Measurements from ENCODE around the gene TMEM178B.
"Not testable (repeated sequence)": the region's sequence is repeated elsewhere in the genome, so short reads cannot be mapped to it uniquely, and the experiment has no call there.

TMEM178B gene

DNA sequence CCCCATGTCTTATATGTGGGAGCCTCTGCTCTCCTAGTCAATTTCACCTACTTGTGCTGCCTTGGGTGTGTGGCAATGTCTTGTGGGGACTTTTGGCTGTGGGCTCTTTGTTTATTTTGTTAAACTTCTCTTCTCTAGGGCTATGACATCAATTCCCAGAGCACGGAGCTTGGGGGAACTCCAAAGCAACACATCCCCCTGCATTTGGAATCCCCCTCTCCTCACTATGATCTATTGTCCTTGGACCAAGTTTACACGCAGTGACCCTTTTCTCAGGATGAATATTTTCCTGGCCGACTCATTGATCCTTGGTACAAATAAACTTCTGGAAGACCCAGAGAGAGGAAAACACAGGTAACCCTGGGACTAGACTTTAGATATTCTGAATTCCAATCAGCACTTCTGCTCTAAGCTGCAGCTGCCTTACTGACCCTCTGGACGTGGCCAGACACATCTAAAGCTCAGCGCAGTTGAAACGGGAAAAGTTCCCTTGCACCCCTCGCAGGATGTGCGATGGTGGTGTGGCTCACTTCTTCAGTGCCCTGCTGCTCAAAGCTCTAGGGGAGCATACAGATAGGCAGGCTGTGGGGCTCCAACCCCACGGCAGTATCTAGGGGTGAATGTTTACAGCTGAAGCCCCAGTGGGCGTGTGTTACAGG, 110.8 kb downstream of the TMEM178B start:
- no peak for DNase-seq (ENCODE audit: low read depth in 3 of 3)

DNA sequence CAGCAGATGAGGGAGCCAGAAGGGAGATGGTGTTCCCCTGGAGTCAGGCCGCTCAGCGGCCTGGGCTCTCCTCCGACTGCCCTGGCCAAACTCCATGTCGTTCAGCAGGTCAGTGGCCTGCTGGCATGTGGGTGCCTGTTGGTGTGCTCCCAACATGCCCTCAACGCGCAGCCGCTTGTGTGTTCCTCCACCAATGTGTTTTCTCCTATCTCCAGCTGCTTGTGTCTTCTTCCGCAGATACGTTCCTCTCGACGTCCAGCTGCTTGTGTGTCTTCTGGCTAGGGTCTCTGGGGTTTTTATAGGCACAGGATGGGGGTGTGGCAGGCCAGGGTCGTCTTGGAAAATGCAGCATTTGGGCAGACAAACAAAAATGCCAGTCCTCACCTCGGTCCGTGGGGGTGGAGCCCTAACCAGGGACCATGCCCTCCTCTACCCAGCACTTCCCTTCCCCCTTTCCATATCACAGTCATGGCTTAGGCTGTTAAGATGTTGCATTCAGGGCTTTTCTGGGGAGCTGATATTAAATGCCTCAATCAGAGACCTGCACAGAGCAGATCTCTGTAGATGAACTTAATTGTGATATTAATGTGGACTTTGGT, 111.6 kb downstream of the TMEM178B start:
- DNase-seq (ENCODE audit: low read depth in 3 of 3) = no peak

DNA sequence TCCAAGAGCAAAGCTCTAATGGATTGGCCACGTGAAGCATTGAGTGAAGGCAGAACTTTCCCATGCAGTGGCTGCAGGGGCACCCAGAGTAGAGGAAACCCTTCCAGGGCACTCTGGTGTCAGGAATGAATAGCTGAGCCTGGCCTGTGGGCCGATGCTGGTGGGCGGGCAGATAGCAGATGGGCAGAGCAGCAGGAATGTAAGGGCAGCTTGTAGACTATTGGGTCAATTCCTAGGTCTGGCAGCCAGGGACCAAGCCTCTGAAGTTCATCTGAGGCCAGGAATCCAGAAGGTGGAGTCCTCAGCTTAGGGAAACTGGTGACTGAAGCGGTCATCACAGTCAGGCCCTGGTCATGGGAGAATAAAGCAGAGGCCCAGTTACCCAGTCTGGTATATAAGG, 115.4 kb downstream of the TMEM178B start:
- no peak for DNase-seq (ENCODE audit: low read depth in 3 of 3)

DNA sequence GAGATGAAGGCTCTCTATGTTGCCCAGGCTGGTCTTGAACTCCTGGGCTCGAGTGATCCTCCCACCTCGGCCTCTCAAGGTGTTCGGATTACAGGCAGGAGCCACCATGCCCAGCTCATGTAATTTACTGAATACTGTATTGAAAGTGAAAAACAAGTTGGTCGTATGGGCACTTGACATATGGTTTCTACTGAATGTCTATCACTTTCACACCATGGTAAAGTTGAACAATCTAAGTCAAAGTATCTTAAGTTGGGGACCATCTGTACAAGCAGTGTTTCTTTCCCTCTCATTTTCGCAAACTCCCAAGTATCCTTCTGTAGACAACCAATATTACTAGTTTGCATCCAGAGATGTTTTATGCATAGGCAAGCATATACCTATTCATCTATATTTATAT, 116.6 kb downstream of the TMEM178B start:
- DNase-seq (ENCODE audit: low read depth in 3 of 3) = no peak

DNA sequence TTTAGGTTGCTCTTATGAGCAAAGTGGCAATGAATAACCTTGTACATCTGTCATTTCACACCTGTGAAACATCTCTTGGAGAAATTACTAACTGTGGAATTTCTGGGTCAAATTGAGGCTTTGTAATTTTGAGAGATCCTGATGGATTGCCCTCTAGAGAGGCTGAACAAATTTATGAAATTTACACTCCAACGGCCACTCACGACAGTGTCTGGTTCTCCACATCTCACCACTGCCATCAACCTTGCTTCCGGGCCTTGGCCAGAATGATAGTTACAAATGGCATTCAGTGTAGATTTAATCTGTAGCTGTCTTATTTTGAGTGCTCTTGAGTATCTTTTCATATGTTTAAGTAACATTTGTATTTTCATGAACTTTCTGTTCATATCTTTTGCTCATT, 117.4 kb downstream of the TMEM178B start:
- DNase-seq (ENCODE audit: low read depth in 3 of 3) = no peak

DNA sequence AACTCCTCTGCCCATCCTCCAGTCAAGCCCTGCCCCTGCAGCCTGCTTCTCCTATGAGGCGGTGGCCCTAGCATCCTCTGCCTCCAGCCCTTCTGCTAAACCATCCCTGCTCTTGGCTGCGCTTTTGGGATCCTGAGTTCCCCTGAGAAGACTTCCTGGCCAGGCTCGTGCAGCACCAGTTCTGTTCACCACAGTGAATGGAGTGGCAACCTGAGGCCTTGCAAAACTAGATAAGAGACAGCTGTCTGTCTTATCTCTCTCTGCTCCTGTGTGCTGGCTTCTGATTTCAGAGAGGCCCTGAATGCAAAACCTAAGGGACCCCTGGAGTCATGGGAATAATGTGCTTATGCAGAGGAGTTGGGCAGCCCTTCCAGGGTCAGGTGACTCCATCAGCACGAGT, 119.2 kb downstream of the TMEM178B start:
- no peak for DNase-seq (ENCODE audit: low read depth in 3 of 3)

DNA sequence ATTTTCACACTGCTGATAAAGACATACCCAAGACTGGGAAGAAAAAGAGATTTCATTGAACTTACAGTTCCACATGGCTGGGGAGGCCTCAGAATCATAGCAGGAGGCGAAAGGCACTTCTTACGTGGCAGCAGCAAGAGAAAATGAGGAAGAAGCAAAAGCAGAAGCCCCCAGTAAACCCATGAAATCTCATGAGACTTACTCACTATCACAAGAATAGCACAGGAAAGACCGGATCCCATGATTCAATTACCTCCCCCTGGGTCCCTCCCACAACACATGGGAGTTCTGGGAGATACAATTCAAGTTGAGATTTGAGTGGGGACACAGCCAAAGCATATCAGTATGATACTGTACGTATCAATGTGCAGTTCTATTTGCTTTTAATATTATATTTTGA, 121.9 kb downstream of the TMEM178B start:
- DNase-seq (ENCODE audit: low read depth in 3 of 3) = not testable (repeated sequence)

DNA sequence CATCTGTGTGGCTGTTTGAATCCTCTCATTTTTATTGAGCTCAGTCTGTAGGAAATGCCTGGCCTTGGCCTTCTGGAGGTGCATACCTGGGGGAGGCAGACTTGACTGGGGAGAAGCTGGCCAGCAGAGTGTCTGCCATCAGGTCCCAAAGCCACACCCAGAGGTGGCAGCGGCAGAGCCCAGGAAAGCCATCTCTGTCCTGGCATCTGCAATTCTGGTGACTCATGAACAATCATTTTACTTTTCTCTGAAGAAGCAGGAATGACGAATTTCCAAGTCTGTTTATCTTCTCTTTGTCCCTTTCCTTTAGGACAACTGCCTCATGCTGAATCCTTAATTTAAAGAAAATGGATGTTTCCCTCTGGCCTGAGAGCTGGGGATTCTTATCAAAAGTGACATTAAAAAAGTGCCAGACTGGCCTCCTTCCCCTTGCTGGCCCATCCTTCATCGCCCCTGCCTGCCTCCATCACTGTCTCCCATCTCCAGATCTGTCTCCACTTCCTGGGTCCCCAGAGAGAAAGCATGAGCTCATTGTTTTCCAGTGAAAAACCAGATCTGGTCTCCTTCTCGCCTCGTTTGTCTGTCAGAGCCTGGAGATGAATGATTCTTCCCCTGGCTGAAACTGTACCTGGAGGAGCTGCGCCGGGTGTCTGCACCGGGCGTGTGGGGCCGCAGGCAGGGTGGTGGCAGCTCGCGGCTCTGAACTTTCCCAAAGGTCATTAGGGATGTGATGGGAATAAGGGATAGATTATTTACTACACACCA, 124.5 kb downstream of the TMEM178B start:
- no peak for DNase-seq (ENCODE audit: low read depth in 3 of 3)

DNA sequence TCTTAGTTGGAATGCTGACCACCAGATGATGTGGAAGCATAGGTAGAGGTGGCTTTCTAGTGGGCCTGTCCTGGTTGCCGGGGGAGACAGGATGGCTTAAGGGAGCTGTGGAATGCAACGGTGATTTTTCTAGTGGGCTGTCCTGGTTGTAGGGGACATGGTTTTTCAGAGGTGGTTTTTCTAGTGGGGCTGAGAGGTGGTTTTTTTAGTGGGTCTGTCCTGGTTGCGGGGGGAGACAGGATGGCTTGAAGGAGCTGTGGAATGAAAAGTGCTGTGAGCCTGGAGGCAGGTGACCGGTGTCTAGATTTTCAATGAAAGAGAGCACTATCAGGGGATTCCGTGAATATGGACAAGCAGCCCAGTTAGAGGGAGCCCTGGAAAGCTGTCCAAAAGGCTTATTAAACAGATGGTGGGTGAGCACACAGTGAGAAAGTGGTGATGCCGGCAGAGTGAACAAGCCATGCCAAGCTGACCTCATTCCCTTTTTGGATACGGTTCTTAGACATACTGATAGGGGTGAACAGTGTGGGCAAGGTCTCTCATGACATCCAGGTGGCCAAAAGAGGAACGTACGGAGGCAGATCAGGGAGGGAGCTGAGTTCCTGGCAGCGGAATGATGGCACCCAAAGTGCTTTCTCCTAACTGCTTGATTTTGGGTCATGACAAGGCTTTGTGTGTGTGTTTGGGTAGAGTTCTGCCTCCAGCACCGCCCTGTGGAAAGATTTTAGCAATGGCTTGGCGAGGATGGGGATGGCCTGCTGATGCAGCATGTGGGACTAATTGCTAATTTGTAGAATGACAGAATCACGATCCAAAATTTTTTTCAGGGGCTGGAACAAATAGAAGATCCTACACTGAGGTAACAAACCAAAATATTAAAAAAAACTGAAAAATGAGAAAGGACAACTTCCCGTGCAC, 126.6 kb downstream of the TMEM178B start:
- DNase-seq (ENCODE audit: low read depth in 3 of 3) = no peak

DNA sequence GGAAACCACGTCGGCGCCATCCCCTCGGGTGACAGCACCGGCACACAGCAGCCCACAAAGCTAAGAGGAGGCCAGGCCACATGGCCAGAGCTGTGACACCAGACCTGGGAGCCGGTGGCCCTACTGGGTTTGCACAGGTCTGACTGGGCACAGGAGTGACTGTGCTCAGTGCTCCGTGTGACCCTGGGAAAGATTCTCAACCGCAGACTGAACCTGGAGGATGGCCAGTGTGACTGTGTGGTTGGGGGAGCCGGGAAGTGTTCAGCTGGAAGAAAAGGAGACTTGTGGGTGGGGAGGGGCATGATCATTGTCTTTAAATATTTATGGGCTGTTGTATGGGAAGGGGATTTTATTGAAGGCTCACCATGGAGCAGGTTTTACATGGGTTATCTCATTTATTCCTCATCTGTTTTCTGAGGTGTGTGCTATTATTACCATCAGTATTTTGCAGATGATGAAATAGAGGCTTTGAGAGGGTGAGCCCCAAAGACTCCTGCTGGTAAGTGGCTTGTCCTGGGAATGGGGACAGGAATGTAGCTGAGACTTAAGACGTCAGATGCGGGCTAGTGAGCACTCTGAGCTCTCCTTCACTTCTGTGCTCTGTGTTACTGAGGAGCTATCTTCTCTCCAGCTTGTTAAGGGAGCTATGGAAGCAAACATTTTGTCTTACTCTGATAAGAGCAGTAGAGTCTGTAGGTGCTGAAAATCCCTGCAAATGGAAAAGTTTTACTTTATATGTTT, 127.5 kb downstream of the TMEM178B start:
- no peak for DNase-seq (ENCODE audit: low read depth in 3 of 3)

DNA sequence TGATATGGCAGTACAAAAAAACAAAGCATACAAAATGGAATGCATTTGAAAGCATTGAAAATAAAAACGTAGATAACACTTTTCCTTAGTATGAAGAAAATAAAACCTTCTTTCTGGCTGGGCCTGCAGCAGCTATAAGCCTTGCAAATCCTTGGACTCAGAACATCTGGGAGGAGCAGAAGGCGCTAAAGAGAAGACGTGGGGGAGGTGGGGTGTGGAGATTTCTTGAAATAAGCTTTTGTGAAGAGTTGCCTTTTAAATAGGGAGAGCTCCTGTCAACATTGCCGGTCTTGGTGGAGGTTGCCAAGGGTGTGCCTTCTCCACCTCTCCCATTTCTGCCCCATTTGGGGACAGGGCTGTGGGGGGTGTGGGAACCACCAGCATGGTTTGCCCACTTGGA, 128.7 kb downstream of the TMEM178B start:
- no peak for DNase-seq (ENCODE audit: low read depth in 3 of 3)

DNA sequence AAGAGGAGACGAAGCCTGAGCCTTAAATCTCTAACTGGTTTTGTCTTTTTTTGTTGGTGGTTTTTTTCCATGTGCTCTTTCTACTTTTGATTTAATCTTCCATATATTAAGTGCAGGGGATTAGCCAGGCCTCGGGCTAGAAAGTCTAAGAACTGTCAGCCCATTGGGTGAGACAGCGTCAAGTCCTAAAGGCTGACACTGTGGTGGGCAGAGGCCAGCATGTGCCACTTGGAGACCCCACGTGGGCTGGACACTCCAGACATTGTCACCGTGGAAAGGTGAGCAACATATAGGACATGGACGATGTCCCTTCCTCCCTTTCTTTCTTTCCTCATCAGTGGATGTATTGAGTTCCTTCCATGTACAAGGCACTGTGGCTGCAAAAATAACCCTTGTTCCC, 129.3 kb downstream of the TMEM178B start:
- DNase-seq (ENCODE audit: low read depth in 3 of 3) = no peak

DNA sequence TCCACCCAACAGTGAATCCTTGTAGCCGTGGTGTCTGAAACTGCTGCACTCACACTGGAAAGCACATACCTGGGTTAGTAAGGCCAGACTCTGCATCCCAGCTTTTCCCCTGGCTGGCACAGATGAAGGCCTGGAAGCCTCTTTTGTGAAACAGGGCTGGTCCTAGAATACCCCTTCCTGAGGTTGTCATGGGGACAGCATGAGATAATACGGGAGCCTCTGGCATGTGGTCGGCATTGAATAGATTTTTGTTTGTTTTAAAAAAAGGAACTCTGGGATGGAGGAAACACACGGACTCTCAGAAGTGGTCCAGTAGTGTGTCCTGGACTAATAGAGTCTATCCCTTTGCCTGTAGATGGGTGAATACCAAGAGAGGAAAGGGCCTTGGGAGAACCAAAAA, 129.7 kb downstream of the TMEM178B start:
- DNase-seq (ENCODE audit: low read depth in 3 of 3) = no peak

DNA sequence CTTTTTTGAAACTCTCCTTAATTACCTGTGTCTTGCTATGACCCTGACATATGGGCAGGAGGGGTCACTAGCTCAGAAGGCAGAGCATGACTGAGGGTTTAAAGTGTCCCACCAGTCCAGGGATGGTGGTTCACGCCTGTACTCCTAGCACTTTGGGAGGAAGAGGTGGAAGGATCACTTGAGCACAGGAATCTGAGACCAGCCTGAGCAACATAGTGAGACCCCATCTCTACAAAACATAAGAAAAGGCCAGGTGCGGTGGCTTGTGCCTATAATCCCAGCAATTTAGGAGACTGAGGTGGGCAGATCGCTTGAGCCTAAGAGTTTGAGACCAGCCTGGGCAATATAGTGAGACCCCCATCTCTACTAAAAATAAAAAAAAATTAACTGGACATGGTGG, 133.8 kb downstream of the TMEM178B start:
- DNase-seq (ENCODE audit: low read depth in 3 of 3) = no peak

DNA sequence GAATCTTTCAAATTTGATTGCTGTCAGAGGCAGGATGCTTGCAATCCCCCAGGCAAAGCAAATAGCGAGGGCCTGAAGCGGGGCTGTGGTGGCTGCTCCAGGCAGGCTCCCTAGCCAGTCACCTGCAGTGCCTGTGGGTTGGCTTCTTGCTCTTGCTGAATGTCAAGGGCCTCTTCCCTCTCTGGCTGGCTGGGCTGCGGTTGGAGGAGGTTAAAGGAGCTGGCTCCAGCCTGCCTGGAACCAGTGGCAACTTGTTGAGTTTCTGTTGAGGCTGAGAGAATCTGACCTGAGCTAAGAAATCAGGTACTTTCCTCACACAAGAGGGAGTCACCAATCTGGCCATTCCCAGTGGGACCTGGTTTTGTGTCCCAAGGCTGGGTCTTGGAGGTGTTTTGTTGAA, 134.7 kb downstream of the TMEM178B start:
- no peak for DNase-seq (ENCODE audit: low read depth in 3 of 3)

DNA sequence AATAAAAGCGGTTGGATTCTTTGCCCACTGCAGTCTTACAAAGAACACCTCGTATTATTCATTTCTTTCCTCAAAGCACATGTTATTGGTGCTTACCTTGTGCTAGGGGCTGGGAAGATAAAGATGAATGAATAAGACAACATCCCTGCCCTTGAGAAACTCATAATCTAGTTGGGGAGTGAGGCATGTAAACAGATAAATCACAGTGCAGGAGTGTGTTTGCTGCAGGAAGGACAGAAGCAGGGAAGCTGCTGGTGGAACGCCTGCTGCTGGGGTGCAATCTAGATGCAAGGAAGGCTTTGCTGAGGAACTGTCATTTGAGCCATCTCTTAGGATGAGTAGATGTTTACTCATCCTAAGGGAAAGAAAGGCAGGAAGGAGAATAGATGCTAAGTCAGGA, 135.6 kb downstream of the TMEM178B start:
- no peak for DNase-seq (ENCODE audit: low read depth in 3 of 3)

DNA sequence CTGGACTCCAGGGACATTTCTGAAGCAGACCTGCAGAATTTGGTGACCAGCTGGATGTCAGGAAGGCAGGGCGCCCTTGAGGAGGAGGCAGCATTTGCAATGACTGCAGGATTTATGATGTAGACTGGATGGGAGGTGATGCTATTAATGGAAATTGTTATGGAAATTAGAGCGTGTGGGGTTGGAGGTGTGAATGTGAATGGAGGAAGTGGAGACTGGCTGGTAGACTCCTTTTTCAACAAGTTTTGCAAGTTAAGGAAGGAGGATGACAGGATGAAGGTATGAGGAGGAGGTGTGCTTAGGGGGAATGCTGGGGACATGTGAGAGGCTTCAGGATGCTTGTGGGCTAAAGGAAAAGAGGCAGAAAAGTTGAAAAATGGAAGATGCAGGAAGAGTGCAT, 137.0 kb downstream of the TMEM178B start:
- DNase-seq (ENCODE audit: low read depth in 3 of 3) = no peak

DNA sequence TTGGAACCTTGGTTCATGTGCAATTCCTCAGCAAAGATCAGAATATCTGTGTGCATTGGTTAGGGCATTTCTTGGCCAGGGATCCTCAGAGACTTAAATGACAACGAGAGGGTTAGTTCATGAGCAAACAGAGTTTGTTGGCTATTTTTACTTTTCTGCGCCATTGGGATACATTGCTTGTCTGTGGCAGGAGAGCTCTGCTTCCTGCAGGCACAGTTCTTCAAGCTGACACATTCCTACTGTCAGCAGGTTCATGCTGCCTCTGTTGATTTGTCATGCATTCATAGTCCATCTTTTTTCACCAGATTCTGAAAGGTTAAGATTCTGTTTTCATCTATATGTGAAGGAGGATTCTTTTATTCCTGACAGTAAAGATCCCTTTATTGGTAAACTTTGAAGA, 139.4 kb downstream of the TMEM178B start:
- DNase-seq (ENCODE audit: low read depth in 3 of 3) = no peak

DNA sequence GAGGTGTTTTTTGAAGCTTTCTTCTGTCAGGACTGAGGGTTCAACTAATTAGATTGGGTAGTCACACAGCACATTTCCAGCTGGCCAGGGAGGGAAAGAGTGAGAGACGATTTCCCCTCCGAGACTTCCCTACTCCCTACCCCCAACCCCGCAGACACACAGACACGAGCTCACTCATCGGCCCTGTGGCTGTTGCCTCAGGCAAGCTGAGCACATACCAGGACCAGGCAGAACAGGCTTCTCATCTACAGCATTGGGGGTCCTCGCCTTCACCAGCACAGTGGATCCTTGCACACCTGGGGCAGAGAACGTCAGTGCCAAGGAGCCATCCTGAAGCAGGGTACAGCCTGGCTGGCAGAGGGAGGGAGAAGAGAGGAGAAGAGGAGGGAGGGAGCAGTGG, 144.1 kb downstream of the TMEM178B start:
- DNase-seq (ENCODE audit: low read depth in 3 of 3) = no peak

DNA sequence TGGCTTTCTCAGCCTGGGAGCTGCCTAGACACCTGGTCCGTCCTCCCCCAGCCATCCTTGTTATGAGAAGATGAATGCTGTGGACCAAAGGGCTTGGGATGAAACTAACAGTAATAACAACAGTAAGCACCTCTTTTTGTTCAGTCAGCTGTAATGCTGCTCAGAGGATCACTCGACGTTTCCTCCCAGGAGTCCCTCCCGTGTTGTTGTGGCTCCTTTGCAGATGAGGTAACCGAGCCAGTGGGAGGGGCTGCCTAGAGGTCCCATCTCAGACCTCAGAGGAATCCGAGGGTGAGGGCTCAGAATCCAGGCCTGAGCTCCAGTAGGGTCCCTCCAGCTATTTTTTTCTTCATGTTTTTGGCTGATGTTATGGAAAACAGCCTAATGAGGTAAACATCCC, 145.1 kb downstream of the TMEM178B start:
- DNase-seq (ENCODE audit: low read depth in 3 of 3) = no peak

DNA sequence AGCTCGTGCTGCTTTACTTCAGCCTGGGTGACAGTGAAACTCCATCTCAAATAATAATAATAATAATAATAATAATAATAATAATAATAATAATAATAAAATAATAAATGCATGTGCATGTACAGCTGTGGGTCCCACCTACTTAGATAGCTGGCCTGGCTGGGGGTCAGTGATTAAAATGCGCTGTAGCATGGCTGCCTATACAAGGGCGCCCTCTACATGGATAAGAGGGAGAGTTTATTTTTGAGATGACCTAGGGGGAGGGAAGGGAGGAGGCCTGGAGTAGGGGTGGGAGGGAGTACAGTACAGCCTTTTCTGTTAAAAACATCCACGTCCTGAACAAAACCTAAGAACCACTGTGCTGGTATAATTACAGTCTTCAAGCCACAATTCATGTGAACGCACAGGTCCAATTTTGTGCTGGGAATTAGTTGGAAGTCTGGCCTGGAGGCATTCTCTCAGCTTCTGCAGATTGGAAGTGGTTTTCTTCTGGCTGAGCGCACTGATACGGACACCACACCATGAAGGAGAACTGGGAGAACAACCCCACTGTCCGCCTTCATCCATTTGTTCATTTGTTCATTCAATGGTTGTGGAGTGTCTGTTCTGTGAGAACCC, 146.5 kb downstream of the TMEM178B start:
- DNase-seq (ENCODE audit: low read depth in 3 of 3) = no peak

Data from stimulated activated CD4-positive, alpha-beta T cell treated with anti-CD3 and anti-CD28 coated beads, TNF-alpha, amount 100 ng/mL, for 48 hours (primary cell).